CD4-positive, alpha-beta T cell treated with Interleukin-1 beta for 1 hour (primary cell): ENCODE measurements around the gene SPAG4.

Experiments
- DNase-seq, 2 donors: peaks; one replicate each; pipeline ENCODE4 v3.0.0-alpha.2; 2020 to 2022

Gene SPAG4

GRCh38 chr20:35600176-35600992, 15.2 kb upstream of the SPAG4 start:
- DNase-seq: no peak

- DNase-seq: peak; percentile 82 to 83
These were observed 14.3 kb upstream of the SPAG4 start for GRCh38 chr20:35600993-35601973.

- DNase-seq: no peak
These were observed 13.6 kb upstream of the SPAG4 start for GRCh38 chr20:35601990-35602389.

- no peak for DNase-seq
These were observed 12.7 kb upstream of the SPAG4 start for GRCh38 chr20:35602851-35603495.

- no peak for DNase-seq
These were observed 11.8 kb upstream of the SPAG4 start for GRCh38 chr20:35603695-35604448.

GRCh38 chr20:35604449-35604747, 11.2 kb upstream of the SPAG4 start:
- DNase-seq: peak in 1 of 2 donors; percentile 25

GRCh38 chr20:35606127-35606526, 9.5 kb upstream of the SPAG4 start:
- no peak for DNase-seq

GRCh38 chr20:35607003-35607735, 8.5 kb upstream of the SPAG4 start:
- DNase-seq: no peak

- no peak for DNase-seq
These were observed 4.7 kb upstream of the SPAG4 start for GRCh38 chr20:35610833-35611427.

GRCh38 chr20:35611482-35611881, 4.1 kb upstream of the SPAG4 start:
- DNase-seq: no peak

- DNase-seq: peak; percentile 56 to 65
These were observed 1.1 kb downstream of the SPAG4 start for GRCh38 chr20:35616465-35617396.

GRCh38 chr20:35617397-35618262, 2.0 kb downstream of the SPAG4 start:
- DNase-seq: peak; percentile 29 to 53

GRCh38 chr20:35618263-35619131, 2.9 kb downstream of the SPAG4 start:
- no peak for DNase-seq

GRCh38 chr20:35619196-35620095, 3.8 kb downstream of the SPAG4 start:
- peak; percentile 75 to 76 for DNase-seq

- no peak for DNase-seq
These were observed 5.4 kb downstream of the SPAG4 start for GRCh38 chr20:35620818-35621559.

GRCh38 chr20:35621560-35621946, 5.9 kb downstream of the SPAG4 start:
- DNase-seq: no peak
